ENCODE data around the gene CMTM6.

DNA sequence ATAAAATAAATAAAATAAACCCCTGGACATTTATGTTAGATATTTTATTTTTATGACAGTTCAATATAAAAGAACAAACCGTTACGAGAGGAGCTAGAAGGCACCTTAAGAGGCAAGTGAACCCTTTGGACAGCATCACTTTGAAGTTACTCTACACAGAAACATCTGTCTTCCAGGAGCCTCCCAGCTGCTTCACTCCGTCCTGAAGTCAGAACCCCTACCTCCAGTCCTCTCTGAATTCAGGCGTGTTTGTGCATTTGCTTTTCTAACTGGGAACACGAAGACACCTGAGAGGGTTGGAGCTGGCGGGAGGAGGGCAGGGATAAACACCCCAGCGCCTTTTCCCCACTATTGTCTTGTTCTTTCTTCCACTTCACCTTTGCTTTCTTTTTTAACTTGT lies 64.8 kb downstream of the CMTM6 start:
- TF ChIP-seq NCOA1 (IDR thresholded peaks at IDR 0.05; ENCODE audit: low read depth) (no peak), JUND (IDR thresholded peaks at IDR 0.05; ENCODE audit: borderline replicate concordance, low read depth, low read length) (no peak), JUND (tag; IDR thresholded peaks at IDR 0.05; ENCODE audit: borderline replicate concordance, low read depth, low read length) (no peak), EZH2 (IDR thresholded peaks at IDR 0.05; ENCODE audit: borderline replicate concordance, low read depth, low read length) (no peak), FOXK2 (conservative IDR thresholded peaks at IDR 0.05 in 1 of 2, IDR thresholded peaks at IDR 0.05 in 1 of 2; ENCODE audit: low read depth in 2 of 2) (no peak), ZNF184 (CRISPR knock-in tag; IDR thresholded peaks at IDR 0.05) (no peak), POLR2A (conservative IDR thresholded peaks at IDR 0.05) (no peak), ELF1 (tag; IDR thresholded peaks at IDR 0.05) (no peak), SETDB1 (IDR thresholded peaks at IDR 0.05; ENCODE audit: low read length) (no peak), MAFK (IDR thresholded peaks at IDR 0.05; ENCODE audit: low read length) (no peak), NFYB (IDR thresholded peaks at IDR 0.05; ENCODE audit: extremely low read depth, insufficient read length) (no peak), POLR2AphosphoS5 (IDR thresholded peaks at IDR 0.05; ENCODE audit: control insufficient read depth, insufficient read depth, low read depth, low read length) (no peak), GTF2F1 (IDR thresholded peaks at IDR 0.05; ENCODE audit: low read depth, low read length) (no peak)
- TF ChIP-seq, protein P1, sequence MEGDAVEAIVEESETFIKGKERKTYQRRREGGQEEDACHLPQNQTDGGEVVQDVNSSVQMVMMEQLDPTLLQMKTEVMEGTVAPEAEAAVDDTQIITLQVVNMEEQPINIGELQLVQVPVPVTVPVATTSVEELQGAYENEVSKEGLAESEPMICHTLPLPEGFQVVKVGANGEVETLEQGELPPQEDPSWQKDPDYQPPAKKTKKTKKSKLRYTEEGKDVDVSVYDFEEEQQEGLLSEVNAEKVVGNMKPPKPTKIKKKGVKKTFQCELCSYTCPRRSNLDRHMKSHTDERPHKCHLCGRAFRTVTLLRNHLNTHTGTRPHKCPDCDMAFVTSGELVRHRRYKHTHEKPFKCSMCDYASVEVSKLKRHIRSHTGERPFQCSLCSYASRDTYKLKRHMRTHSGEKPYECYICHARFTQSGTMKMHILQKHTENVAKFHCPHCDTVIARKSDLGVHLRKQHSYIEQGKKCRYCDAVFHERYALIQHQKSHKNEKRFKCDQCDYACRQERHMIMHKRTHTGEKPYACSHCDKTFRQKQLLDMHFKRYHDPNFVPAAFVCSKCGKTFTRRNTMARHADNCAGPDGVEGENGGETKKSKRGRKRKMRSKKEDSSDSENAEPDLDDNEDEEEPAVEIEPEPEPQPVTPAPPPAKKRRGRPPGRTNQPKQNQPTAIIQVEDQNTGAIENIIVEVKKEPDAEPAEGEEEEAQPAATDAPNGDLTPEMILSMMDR (IDR thresholded peaks at IDR 0.05 in 2 of 3, conservative IDR thresholded peaks at IDR 0.05 in 1 of 3; ENCODE audit: insufficient read depth in 2 of 3, low read depth in 1 of 3, low read length in 3 of 3), result no peak
- TF ChIP-seq, protein P2, sequence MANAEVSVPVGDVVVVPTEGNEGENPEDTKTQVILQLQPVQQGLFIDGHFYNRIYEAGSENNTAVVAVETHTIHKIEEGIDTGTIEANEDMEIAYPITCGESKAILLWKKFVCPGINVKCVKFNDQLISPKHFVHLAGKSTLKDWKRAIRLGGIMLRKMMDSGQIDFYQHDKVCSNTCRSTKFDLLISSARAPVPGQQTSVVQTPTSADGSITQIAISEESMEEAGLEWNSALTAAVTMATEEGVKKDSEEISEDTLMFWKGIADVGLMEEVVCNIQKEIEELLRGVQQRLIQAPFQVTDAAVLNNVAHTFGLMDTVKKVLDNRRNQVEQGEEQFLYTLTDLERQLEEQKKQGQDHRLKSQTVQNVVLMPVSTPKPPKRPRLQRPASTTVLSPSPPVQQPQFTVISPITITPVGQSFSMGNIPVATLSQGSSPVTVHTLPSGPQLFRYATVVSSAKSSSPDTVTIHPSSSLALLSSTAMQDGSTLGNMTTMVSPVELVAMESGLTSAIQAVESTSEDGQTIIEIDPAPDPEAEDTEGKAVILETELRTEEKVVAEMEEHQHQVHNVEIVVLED (CRISPR knock-in tag; IDR thresholded peaks at IDR 0.05), result no peak

Data from K562 (cell line).